A673 (cell line): ENCODE data around the gene MYD88. TPM values are rescaled to one million over a fixed set of nuclear protein-coding genes. Genes with fewer than 3 reads are reported as not detected.

Experiments
- BruUV-seq: library from RNA; stranded (reverse); fragments of 400-500 nt; replicated peaks from 2 replicates; lab custom pipeline; 2021; lab: Mats Ljungman, UMichigan
- CTCF ChIA-PET: fragments of 300-600 bp; sonication (Branson Sonifier 250); formaldehyde crosslinking; loops from one replicate; lab custom pipeline; 2022; ENCODE audit warnings: antibody characterized with exemption; lab: Charles Lee
- POLR2A ChIA-PET: fragments of 300-600 bp; sonication (Branson Sonifier 250); formaldehyde crosslinking; loops from one replicate; lab custom pipeline; 2022; ENCODE audit warnings: antibody characterized with exemption; ENCODE audit not compliant: low non-redundant PET; lab: Charles Lee
- DNase-seq: peaks from one replicate; pipeline ENCODE4 v3.0.0-alpha.2; 2015; ENCODE audit warnings: low spot score
- H3K27ac ChIP-seq: fragments of 200-600 bp; sonication (generic); 2 replicates; pipeline ENCODE4 v1.5.1; 2016; ENCODE audit warnings: mixed run types, low read depth, mild to moderate bottlenecking, mixed read lengths, antibody characterized with exemption, low read length; ENCODE audit not compliant: poor library complexity, severe bottlenecking
- H3K27me3 ChIP-seq: fragments of 200-600 bp; sonication (generic); replicated peaks from 2 replicates; pipeline ENCODE4 v1.6.1; 2017; ENCODE audit warnings: mixed run types, low read depth, mild to moderate bottlenecking, mixed read lengths, antibody characterized with exemption, low read length; ENCODE audit not compliant: insufficient read depth, poor library complexity
- H3K36me3 ChIP-seq: fragments of 200-600 bp; sonication (generic); 2 replicates; pipeline ENCODE4 v1.6.1; 2016; ENCODE audit warnings: mixed run types, mild to moderate bottlenecking, mixed read lengths, antibody characterized with exemption, low read length; ENCODE audit not compliant: insufficient read depth, poor library complexity, severe bottlenecking
- H3K4me1 ChIP-seq: fragments of 200-600 bp; sonication (generic); 2 replicates; pipeline ENCODE4 v1.6.1; 2017; ENCODE audit warnings: mixed run types, mild to moderate bottlenecking, mixed read lengths, antibody characterized with exemption, low read length; ENCODE audit not compliant: insufficient read depth, poor library complexity, severe bottlenecking
- H3K4me3 ChIP-seq: fragments of 200-600 bp; sonication (generic); 2 replicates; pipeline ENCODE4 v1.5.1; 2016; ENCODE audit warnings: low read depth, mixed run types, mild to moderate bottlenecking, mixed read lengths, low read length; ENCODE audit not compliant: poor library complexity, severe bottlenecking
- H3K9me3 ChIP-seq: fragments of 200-600 bp; sonication (generic); 2 replicates; pipeline ENCODE4 v1.6.1; 2016; ENCODE audit warnings: mixed run types, low read depth, mild to moderate bottlenecking, mixed read lengths, antibody characterized with exemption, low read length; ENCODE audit not compliant: poor library complexity, severe bottlenecking
- CTCF ChIP-seq: fragments of 300-800, 200-600 bp; sonication (generic); conservative IDR thresholded peaks from 2 replicates; pipeline ENCODE4 v1.5.1; 2017; ENCODE audit warnings: low read depth, mild to moderate bottlenecking, antibody characterized with exemption, low read length, moderate library complexity, mixed read lengths
- EZH2 ChIP-seq: fragments of 200-600 bp; sonication (generic); IDR thresholded peaks from 2 replicates; pipeline ENCODE4 v1.6.1; 2017; ENCODE audit warnings: borderline replicate concordance, low read depth, mild to moderate bottlenecking, mixed read lengths, antibody characterized with exemption, low read length; ENCODE audit not compliant: poor library complexity, severe bottlenecking
- intact Hi-C: fragments of 100-400 bp; cut with micrococcal nuclease; formaldehyde crosslinking; loops from one replicate; pipeline ENCODE4 v1.10.0; 2022; ENCODE audit not compliant: unreplicated experiment
- total RNA-seq: library from RNA; stranded (reverse); gene quantifications from 2 replicates; pipeline ENCODE4 v1.2.3, GENCODE V29; 2021

The MYD88 gene
- total RNA-seq, 1 experiment from 2014 or later: 11.9 TPM

- POLR2A ChIA-PET: no interaction called here
- intact Hi-C loops: no loop called here
- peaks cover 5% of the 10 kb centered on the region for H3K36me3 ChIP-seq
- DNase-seq: no peak
- H3K9me3 ChIP-seq: no peaks in the 10 kb centered on the region
- no peak overlapping the region for H3K27ac ChIP-seq
- BruUV-seq: no TSS peak
- H3K4me3 ChIP-seq: no peak overlapping the region
- no peaks in the 10 kb centered on the region for H3K4me1 ChIP-seq
- CTCF ChIA-PET: no interaction called here
- H3K27me3 ChIP-seq: no peaks in the 10 kb centered on the region
- TF ChIP-seq EZH2: no peak
- no peak for TF ChIP-seq CTCF
These were observed 16.5 kb upstream of the MYD88 start for GRCh38 chr3:38121832-38122461.

- Histone ChIP-seq H3K27ac (no peak overlapping the region), H3K4me1 (no peaks in the 10 kb centered on the region), H3K36me3 (peaks cover 5% of the 10 kb centered on the region), H3K9me3 (no peaks in the 10 kb centered on the region), H3K27me3 (no peaks in the 10 kb centered on the region), H3K4me3 (no peak overlapping the region)
- DNase-seq: no peak
- POLR2A ChIA-PET: no interaction called here
- intact Hi-C loops: no loop called here
- no peak for TF ChIP-seq CTCF
- no peak for TF ChIP-seq EZH2
- CTCF ChIA-PET: no interaction called here
- BruUV-seq: no TSS peak
These were observed 15.7 kb upstream of the MYD88 start for GRCh38 chr3:38122712-38123290.

GRCh38 chr3:38124324-38125122 is 13.9 kb upstream of the MYD88 start:
- Histone ChIP-seq H3K4me3 (no peak overlapping the region), H3K4me1 (no peaks in the 10 kb centered on the region), H3K36me3 (peaks cover 5% of the 10 kb centered on the region), H3K9me3 (no peaks in the 10 kb centered on the region), H3K27ac (no peak overlapping the region), H3K27me3 (no peaks in the 10 kb centered on the region)
- TF ChIP-seq CTCF (no peak), EZH2 (no peak)
- POLR2A ChIA-PET: no interaction called here
- CTCF ChIA-PET: no interaction called here
- BruUV-seq: no TSS peak
- intact Hi-C loops: no loop called here
- DNase-seq: no peak
